Endothelial cell of umbilical vein (primary cell): Measurements from ENCODE around the gene GNA12. TPM values are rescaled to one million over a fixed set of nuclear protein-coding genes. Genes with fewer than 3 reads are reported as not detected.

Source experiments
- BruUV-seq: library from RNA; stranded (reverse); fragments of 400-500 nt; replicated peaks from 2 replicates; lab custom pipeline; 2021; lab: Mats Ljungman, UMichigan
- CTCF ChIA-PET: fragments of 300-600, 350-600 bp; sonication (Branson Sonifier 250); formaldehyde crosslinking; loops from one replicate; lab custom pipeline; 2021; ENCODE audit warnings: antibody characterized with exemption, inconsistent platforms; lab: Charles Lee
- POLR2A ChIA-PET: fragments of 300-600, 350-600 bp; sonication (Branson Sonifier 250); formaldehyde crosslinking; loops from one replicate; lab custom pipeline; 2021; ENCODE audit warnings: antibody characterized with exemption, inconsistent platforms; lab: Charles Lee
- DNase-seq: peaks from one replicate; pipeline ENCODE4 v3.0.0-alpha.2; 2011; ENCODE audit warnings: low read depth, low spot score
- FAIRE-seq: peaks from 2 replicates; lab custom pipeline; 2011; peaks lifted over from hg19 to GRCh38; lab: Jason Lieb, UNC
- H2AFZ ChIP-seq: 2 replicates; pipeline ENCODE4 v1.6.0; 2012; ENCODE audit warnings: low read depth, low read length, control low read depth, inconsistent platforms
- H3K27ac ChIP-seq: 2 replicates; pipeline ENCODE4 v1.5.1; 2011; ENCODE audit warnings: low read depth, mild to moderate bottlenecking, control low read depth, low read length, moderate library complexity; ENCODE audit not compliant: insufficient read depth
- H3K27me3 ChIP-seq, 2 experiments: 2 replicates each; pipeline versions ENCODE4 v1.6.0 to v1.6.1; 2011; ENCODE audit warnings: low read length in 2 of 2, mixed read lengths in 1 of 2; ENCODE audit not compliant: control insufficient read depth in 2 of 2, insufficient read depth in 2 of 2
- H3K36me3 ChIP-seq, 2 experiments: 2 replicates in 1 of 2; 3 replicates in 1 of 2; pipeline ENCODE4 v1.5.1; 2011; ENCODE audit warnings: low read length in 2 of 2, mild to moderate bottlenecking in 1 of 2, moderate library complexity in 1 of 2; ENCODE audit not compliant: control insufficient read depth in 2 of 2, insufficient read depth in 2 of 2; ENCODE audit errors: extremely low read depth in 1 of 2
- H3K4me1 ChIP-seq: 3 replicates; pipeline ENCODE4 v1.5.1; 2011; ENCODE audit warnings: mild to moderate bottlenecking, low read length; ENCODE audit not compliant: control insufficient read depth, insufficient read depth; ENCODE audit errors: extremely low read depth
- H3K4me2 ChIP-seq: 2 replicates; pipeline ENCODE4 v1.6.1; 2011; ENCODE audit warnings: low read length, control low read depth, mixed read lengths; ENCODE audit not compliant: insufficient read depth
- H3K4me3 ChIP-seq, 3 experiments: fragments of 200-600 bp in 1 of 3; sonication (generic), shearing (Covaris generic) in 1 of 3; replicated peaks in 1 of 3; 2 replicates each; pipeline ENCODE4 v1.5.1; 2011 to 2016; ENCODE audit warnings: control low read depth in 3 of 3, low read length in 3 of 3, mild to moderate bottlenecking in 2 of 3, inconsistent platforms in 1 of 3, low read depth in 1 of 3, moderate library complexity in 1 of 3; ENCODE audit not compliant: insufficient read depth in 1 of 3
- H3K79me2 ChIP-seq: 2 replicates; pipeline ENCODE4 v1.6.0; 2012; ENCODE audit warnings: low read length, inconsistent platforms; ENCODE audit not compliant: control insufficient read depth, insufficient read depth
- H3K9ac ChIP-seq: replicated peaks from 2 replicates; pipeline ENCODE3; 2011; ENCODE audit warnings: low read length, control low read depth; ENCODE audit not compliant: insufficient read depth; ENCODE audit errors: extremely low read depth
- H3K9me1 ChIP-seq: replicated peaks from 3 replicates; pipeline ENCODE4 v1.6.0; 2011; ENCODE audit warnings: mild to moderate bottlenecking, low read length; ENCODE audit not compliant: control insufficient read depth, insufficient read depth; ENCODE audit errors: extremely low read depth
- H3K9me3 ChIP-seq: replicated peaks from 2 replicates; pipeline ENCODE4 v1.5.1; 2012; ENCODE audit warnings: low read length, inconsistent platforms; ENCODE audit not compliant: control insufficient read depth, insufficient read depth
- H4K20me1 ChIP-seq: replicated peaks from 2 replicates; pipeline ENCODE3; 2011; ENCODE audit warnings: mild to moderate bottlenecking, low read length; ENCODE audit not compliant: control insufficient read depth, insufficient read depth; ENCODE audit errors: extremely low read depth
- EZH2 ChIP-seq: IDR thresholded peaks from 2 replicates; pipeline ENCODE4 v1.6.1; 2012; ENCODE audit warnings: borderline replicate concordance, low read depth, mild to moderate bottlenecking, moderate library complexity, low read length, inconsistent platforms; ENCODE audit not compliant: severe bottlenecking
- FOS ChIP-seq: IDR thresholded peaks from 2 replicates; pipeline ENCODE4 v1.6.1; 2011; ENCODE audit warnings: mild to moderate bottlenecking, low read length, moderate library complexity, borderline replicate concordance; ENCODE audit not compliant: insufficient read depth
- GATA2 ChIP-seq: IDR thresholded peaks from 2 replicates; pipeline ENCODE4 v1.7.0; 2011; ENCODE audit warnings: low read depth, mild to moderate bottlenecking, moderate library complexity, mixed read lengths, low read length; ENCODE audit not compliant: insufficient read length, insufficient read depth
- JUN ChIP-seq: IDR thresholded peaks from 2 replicates; pipeline ENCODE4 v1.6.1; 2011; ENCODE audit warnings: borderline replicate concordance, low read depth; ENCODE audit not compliant: insufficient read length, insufficient read depth
- MYC ChIP-seq: IDR thresholded peaks from one replicate; pipeline ENCODE4 v1.6.1; 2011; ENCODE audit warnings: mild to moderate bottlenecking, low read depth, low read length
- POLR2A ChIP-seq: IDR thresholded peaks from 2 replicates; pipeline ENCODE4 v1.6.1; 2012; ENCODE audit warnings: low read depth, mild to moderate bottlenecking, control low read depth, low read length
- POLR2AphosphoS5 ChIP-seq: IDR thresholded peaks from 2 replicates; pipeline ENCODE4 v1.6.1; 2012; ENCODE audit warnings: low read depth, mild to moderate bottlenecking, control low read depth, low read length, moderate library complexity; ENCODE audit not compliant: insufficient read depth
- dilution Hi-C: fragments of 300-500 bp; cut with MboI; formaldehyde crosslinking; loops from one replicate; pipeline ENCODE4 v1.15.0; 2019; ENCODE audit warnings: low sequenced_read_pairs; ENCODE audit not compliant: extremely low pct_ligation_motif_present
- intact Hi-C: fragments of 100-400 bp; cut with micrococcal nuclease; formaldehyde crosslinking; loops from one replicate; pipeline ENCODE4 v1.10.0; 2022
- polyA plus RNA-seq, 4 experiments: library from polyadenylated mRNA; depleted of rRNA in 3 of 4; stranded (reverse) in 3 of 4; unstranded in 1 of 4; fragments of >200 nt; gene quantifications; 2 replicates each; pipeline versions ENCODE4 v1.2.1 to v1.2.3, GENCODE V29; 2011 to 2012; ENCODE audit warnings: missing spikeins in 1 of 4
- total RNA-seq: library from RNA; stranded (reverse); gene quantifications from 2 replicates; pipeline ENCODE4 v1.2.3, GENCODE V29; 2021
- TF ChIP-seq, protein P1 (sequence below), 2 donors: IDR thresholded peaks; 1 replicate in 1 of 2; 2 replicates in 1 of 2; pipeline ENCODE4 v1.5.1; 2011; ENCODE audit warnings: low read length in 2 of 2, mild to moderate bottlenecking in 2 of 2, moderate library complexity in 2 of 2, control low read depth in 1 of 2, inconsistent platforms in 1 of 2, low read depth in 1 of 2; ENCODE audit not compliant: insufficient read depth in 1 of 2; ENCODE audit errors: extremely low read depth in 1 of 2
- TF ChIP-seq, protein P2 (sequence below): IDR thresholded peaks from 2 replicates; pipeline ENCODE4 v1.6.1; 2011; ENCODE audit not compliant: insufficient read depth, insufficient read length

GNA12 gene
- total and polyA plus RNA-seq, 2 donors (not counting 3 experiments of a cell fraction or from before 2014, with no cell fraction given), result 63.0 to 75.1 TPM

DNA sequence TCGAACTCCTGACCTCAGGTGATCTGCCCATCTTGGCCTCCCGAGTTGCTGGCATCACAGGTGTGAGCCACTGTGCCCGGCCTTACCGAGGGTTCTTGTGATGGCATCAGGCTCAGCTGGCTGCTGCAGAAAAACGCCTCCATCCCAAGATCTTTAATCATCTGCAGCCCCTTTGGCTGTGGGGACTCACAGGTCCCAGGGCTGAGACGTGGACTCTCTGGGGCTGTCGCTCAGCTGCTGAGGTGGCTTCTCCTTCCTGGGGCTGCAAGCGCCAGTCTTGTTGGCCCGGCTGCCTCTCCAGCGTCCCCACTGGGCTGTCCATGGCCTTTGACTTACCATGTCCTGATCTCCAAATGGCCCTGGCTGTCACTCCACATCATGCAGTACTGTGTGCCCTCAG lies 136.1 kb downstream of the GNA12 start:
- intact Hi-C loops, result loop anchor here (2.0 kb wide), 1 partner anchor 37 kb away; no protein-coding TSS in a partner anchor
- no peak for DNase-seq
- no peaks in the 10 kb centered on the region for H3K79me2 ChIP-seq
- H3K9ac ChIP-seq, result no peak overlapping the region
- FAIRE-seq, result no peak
- no peaks in the 10 kb centered on the region for H3K9me3 ChIP-seq
- no peaks in the 10 kb centered on the region for H3K36me3 ChIP-seq
- no peak overlapping the region for H2AFZ ChIP-seq
- H3K4me1 ChIP-seq, result no peaks in the 10 kb centered on the region
- TF ChIP-seq POLR2AphosphoS5 (no peak), FOS (no peak), JUN (no peak)
- CTCF ChIA-PET, result interaction anchor here (0.7 to 3.9 kb wide), 4 partner anchors 9 to 38 kb away, joined by 3 to 26 read pairs (median 12); no protein-coding TSS in a partner anchor
- H3K4me3 ChIP-seq, result no peak overlapping the region
- no peaks in the 10 kb centered on the region for H3K9me1 ChIP-seq
- dilution Hi-C loops, result no loop called here
- no peak overlapping the region for H3K27ac ChIP-seq
- POLR2A ChIA-PET, result no interaction called here
- no peaks in the 10 kb centered on the region for H4K20me1 ChIP-seq
- no peaks in the 10 kb centered on the region for H3K27me3 ChIP-seq
- no TSS peak for BruUV-seq
- no peak overlapping the region for H3K4me2 ChIP-seq

DNA sequence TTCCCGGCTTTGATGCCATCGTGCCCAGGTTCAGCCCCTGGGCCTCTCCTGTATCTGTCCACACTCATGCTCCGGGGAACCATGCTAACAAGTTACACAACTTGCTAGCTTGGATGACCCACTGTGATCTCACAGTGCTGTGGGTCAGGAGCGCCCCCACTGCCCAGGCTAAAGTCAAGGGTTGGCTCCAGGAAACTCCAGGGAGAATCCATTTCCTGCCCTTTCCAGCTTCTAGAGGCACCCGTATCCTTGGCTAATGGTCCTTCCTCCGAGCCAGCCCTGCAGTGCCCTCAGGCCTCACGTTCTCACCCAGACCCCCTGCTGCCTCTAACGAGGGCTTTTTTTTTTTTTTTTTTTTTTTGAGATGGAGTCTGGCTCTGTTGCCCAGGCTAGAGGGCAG lies 136.6 kb downstream of the GNA12 start:
- H3K36me3 ChIP-seq, result no peaks in the 10 kb centered on the region
- no peak for FAIRE-seq
- POLR2A ChIA-PET, result no interaction called here

More for the DNA sequence above, 136.6 kb downstream of the GNA12 start:
- Histone ChIP-seq H3K4me1 (no peaks in the 10 kb centered on the region), H2AFZ (no peak overlapping the region), H3K4me2 (no peak overlapping the region), H3K79me2 (no peaks in the 10 kb centered on the region), H3K9me3 (no peaks in the 10 kb centered on the region), H4K20me1 (no peaks in the 10 kb centered on the region), H3K27ac (no peak overlapping the region), H3K4me3 (no peak overlapping the region), H3K9me1 (no peaks in the 10 kb centered on the region), H3K9ac (no peak overlapping the region), H3K27me3 (no peaks in the 10 kb centered on the region)
- intact Hi-C loops (no loop called here), dilution Hi-C loops (no loop called here)
- no peak for TF ChIP-seq EZH2
- TF ChIP-seq GATA2, result no peak
- TF ChIP-seq MYC, result no peak
- TF ChIP-seq, protein P1, sequence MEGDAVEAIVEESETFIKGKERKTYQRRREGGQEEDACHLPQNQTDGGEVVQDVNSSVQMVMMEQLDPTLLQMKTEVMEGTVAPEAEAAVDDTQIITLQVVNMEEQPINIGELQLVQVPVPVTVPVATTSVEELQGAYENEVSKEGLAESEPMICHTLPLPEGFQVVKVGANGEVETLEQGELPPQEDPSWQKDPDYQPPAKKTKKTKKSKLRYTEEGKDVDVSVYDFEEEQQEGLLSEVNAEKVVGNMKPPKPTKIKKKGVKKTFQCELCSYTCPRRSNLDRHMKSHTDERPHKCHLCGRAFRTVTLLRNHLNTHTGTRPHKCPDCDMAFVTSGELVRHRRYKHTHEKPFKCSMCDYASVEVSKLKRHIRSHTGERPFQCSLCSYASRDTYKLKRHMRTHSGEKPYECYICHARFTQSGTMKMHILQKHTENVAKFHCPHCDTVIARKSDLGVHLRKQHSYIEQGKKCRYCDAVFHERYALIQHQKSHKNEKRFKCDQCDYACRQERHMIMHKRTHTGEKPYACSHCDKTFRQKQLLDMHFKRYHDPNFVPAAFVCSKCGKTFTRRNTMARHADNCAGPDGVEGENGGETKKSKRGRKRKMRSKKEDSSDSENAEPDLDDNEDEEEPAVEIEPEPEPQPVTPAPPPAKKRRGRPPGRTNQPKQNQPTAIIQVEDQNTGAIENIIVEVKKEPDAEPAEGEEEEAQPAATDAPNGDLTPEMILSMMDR (IDR thresholded peaks at IDR 0.05; ENCODE audit: extremely low read depth in 1 of 2, insufficient read depth in 1 of 2, low read depth in 1 of 2, low read length in 2 of 2), result no peak
- no peak for TF ChIP-seq FOS
- TF ChIP-seq, protein P2, sequence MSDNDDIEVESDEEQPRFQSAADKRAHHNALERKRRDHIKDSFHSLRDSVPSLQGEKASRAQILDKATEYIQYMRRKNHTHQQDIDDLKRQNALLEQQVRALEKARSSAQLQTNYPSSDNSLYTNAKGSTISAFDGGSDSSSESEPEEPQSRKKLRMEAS, result no peak
- TF ChIP-seq JUN, result no peak
- TF ChIP-seq POLR2A, result no peak
- TF ChIP-seq POLR2AphosphoS5, result no peak
- no TSS peak for BruUV-seq
- no peak for DNase-seq
- CTCF ChIA-PET, result interaction anchor here (0.9 to 1.4 kb wide), 3 partner anchors 9 to 239 kb away, joined by 3 read pairs; no protein-coding TSS in a partner anchor
